IMR-90 (cell line): Measurements from ENCODE around the gene HDAC3.

Experiments
- CEBPB ChIP-seq: IDR thresholded peaks from 2 replicates; pipeline ENCODE4 v1.6.1; 2012; ENCODE audit warnings: low read depth, low read length, improper control_type of control experiment
- CHD1 ChIP-seq: IDR thresholded peaks from 2 replicates; pipeline ENCODE4 v1.6.1; 2012; ENCODE audit warnings: low read depth, low read length, improper control_type of control experiment
- MAFK ChIP-seq: IDR thresholded peaks from 2 replicates; pipeline ENCODE4 v1.6.1; 2012; ENCODE audit warnings: low read depth, low read length, improper control_type of control experiment
- MAZ ChIP-seq: IDR thresholded peaks from 2 replicates; pipeline ENCODE4 v1.6.1; 2012; ENCODE audit warnings: low read depth, mild to moderate bottlenecking, low read length, improper control_type of control experiment, moderate library complexity, borderline replicate concordance
- MXI1 ChIP-seq: IDR thresholded peaks from 2 replicates; pipeline ENCODE4 v1.6.1; 2012; ENCODE audit warnings: low read depth, mild to moderate bottlenecking, low read length, moderate library complexity, borderline replicate concordance
- POLR2A ChIP-seq: IDR thresholded peaks from 2 replicates; pipeline ENCODE4 v1.6.1; 2012; ENCODE audit warnings: mild to moderate bottlenecking, low read depth, low read length
- RAD21 ChIP-seq: IDR thresholded peaks from 2 replicates; pipeline ENCODE4 v1.6.1; 2012; ENCODE audit warnings: low read length, improper control_type of control experiment
- RCOR1 ChIP-seq: IDR thresholded peaks from 2 replicates; pipeline ENCODE4 v1.6.1; 2012; ENCODE audit warnings: mild to moderate bottlenecking, low read length, improper control_type of control experiment; ENCODE audit not compliant: insufficient replicate concordance
- SMC3 ChIP-seq: fragments of 150-350 bp; IDR thresholded peaks from 2 replicates; pipeline ENCODE4 v1.6.1; 2016; ENCODE audit warnings: low read depth, mild to moderate bottlenecking, antibody characterized with exemption, low read length, moderate library complexity
- TF ChIP-seq, protein P1 (sequence below): conservative IDR thresholded peaks from 2 replicates; pipeline ENCODE4 v1.5.1; 2012; ENCODE audit warnings: mild to moderate bottlenecking, low read depth, low read length, improper control_type of control experiment
- TF ChIP-seq, protein P2 (sequence below): fragments of 150-350 bp; IDR thresholded peaks from 2 replicates; pipeline ENCODE4 v1.6.1; 2017; ENCODE audit warnings: mild to moderate bottlenecking, antibody characterized with exemption, low read length, low read depth

- TF ChIP-seq, protein P1, sequence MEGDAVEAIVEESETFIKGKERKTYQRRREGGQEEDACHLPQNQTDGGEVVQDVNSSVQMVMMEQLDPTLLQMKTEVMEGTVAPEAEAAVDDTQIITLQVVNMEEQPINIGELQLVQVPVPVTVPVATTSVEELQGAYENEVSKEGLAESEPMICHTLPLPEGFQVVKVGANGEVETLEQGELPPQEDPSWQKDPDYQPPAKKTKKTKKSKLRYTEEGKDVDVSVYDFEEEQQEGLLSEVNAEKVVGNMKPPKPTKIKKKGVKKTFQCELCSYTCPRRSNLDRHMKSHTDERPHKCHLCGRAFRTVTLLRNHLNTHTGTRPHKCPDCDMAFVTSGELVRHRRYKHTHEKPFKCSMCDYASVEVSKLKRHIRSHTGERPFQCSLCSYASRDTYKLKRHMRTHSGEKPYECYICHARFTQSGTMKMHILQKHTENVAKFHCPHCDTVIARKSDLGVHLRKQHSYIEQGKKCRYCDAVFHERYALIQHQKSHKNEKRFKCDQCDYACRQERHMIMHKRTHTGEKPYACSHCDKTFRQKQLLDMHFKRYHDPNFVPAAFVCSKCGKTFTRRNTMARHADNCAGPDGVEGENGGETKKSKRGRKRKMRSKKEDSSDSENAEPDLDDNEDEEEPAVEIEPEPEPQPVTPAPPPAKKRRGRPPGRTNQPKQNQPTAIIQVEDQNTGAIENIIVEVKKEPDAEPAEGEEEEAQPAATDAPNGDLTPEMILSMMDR = peak; percentile 45
- TF ChIP-seq POLR2A (no peak), SMC3 (peak; percentile 50; the same call in 1 of the 2 replicates), CHD1 (no peak), MAFK (no peak), CEBPB (no peak), RAD21 (0 out of 2 replicates have a peak, but pooled peaks have one; percentile 28), RCOR1 (no peak), MAZ (no peak), MXI1 (no peak)
- TF ChIP-seq, protein P2, sequence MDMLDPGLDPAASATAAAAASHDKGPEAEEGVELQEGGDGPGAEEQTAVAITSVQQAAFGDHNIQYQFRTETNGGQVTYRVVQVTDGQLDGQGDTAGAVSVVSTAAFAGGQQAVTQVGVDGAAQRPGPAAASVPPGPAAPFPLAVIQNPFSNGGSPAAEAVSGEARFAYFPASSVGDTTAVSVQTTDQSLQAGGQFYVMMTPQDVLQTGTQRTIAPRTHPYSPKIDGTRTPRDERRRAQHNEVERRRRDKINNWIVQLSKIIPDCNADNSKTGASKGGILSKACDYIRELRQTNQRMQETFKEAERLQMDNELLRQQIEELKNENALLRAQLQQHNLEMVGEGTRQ = no peak
These were observed 5.1 kb upstream of the HDAC3 start for GRCh38 chr5:141641634-141642267.
